Activated CD4-positive, alpha-beta memory T cell treated with anti-CD3 and anti-CD28 coated beads, Interleukin-2, amount 10 ng/mL, durations not matched to agents 7 days and 5 days (primary cell): ENCODE measurements around the gene AHCY. TPM values are rescaled to one million over a fixed set of nuclear protein-coding genes. Genes with fewer than 3 reads are reported as not detected.
"Not testable (repeated sequence)": the region's sequence is repeated elsewhere in the genome, so short reads cannot be mapped to it uniquely, and the experiment has no call there.

Source experiments
- CTCF ChIA-PET: fragments of 350-600 bp; sonication (Branson Sonifier 250); formaldehyde crosslinking; loops from one replicate; lab custom pipeline; 2021; ENCODE audit warnings: antibody characterized with exemption, inconsistent platforms; lab: Charles Lee
- POLR2A ChIA-PET: fragments of 350-600 bp; sonication (Branson Sonifier 250); formaldehyde crosslinking; loops from one replicate; lab custom pipeline; 2021; ENCODE audit warnings: antibody characterized with exemption; lab: Charles Lee
- DNase-seq: peaks from one replicate; pipeline ENCODE4 v3.0.0-alpha.2; 2020
- H3K27ac Mint-ChIP-seq: one replicate; pipeline ENCODE4 v1.8.0; 2021; ENCODE audit warnings: mild to moderate bottlenecking, mixed read lengths
- H3K27me3 Mint-ChIP-seq: one replicate; pipeline ENCODE4 v1.8.0; 2021; ENCODE audit warnings: mixed read lengths
- H3K36me3 Mint-ChIP-seq: one replicate; pipeline ENCODE4 v1.8.0; 2021; ENCODE audit warnings: low read depth, mixed read lengths
- H3K4me1 Mint-ChIP-seq: one replicate; pipeline ENCODE4 v1.8.0; 2021; ENCODE audit warnings: mixed read lengths
- H3K4me3 Mint-ChIP-seq: one replicate; pipeline ENCODE4 v1.8.0; 2021; ENCODE audit warnings: mild to moderate bottlenecking, mixed read lengths
- H3K9me3 Mint-ChIP-seq: one replicate; pipeline ENCODE4 v1.8.0; 2021; ENCODE audit warnings: mixed read lengths
- total RNA-seq, 2 experiments: library from RNA; stranded (reverse); gene quantifications; one replicate each; pipeline ENCODE4 v1.2.3, GENCODE V29; 2021

The AHCY gene
- total RNA-seq, 2 experiments from 2014 or later = 50.5 to 53.0 TPM

GRCh38 chr20:34334654-34335407 lies 31.7 kb upstream of the AHCY start:
- no peak overlapping the region for H3K4me3 Mint-ChIP-seq
- ChIA-PET POLR2A (no interaction called here), CTCF (interaction anchor here (0.7 to 2.2 kb wide), 3 partner anchors 22 to 201 kb away, joined by 4 to 10 read pairs (median 5); no protein-coding TSS in a partner anchor)
- DNase-seq = no peak
- H3K9me3 Mint-ChIP-seq = no peaks in the 10 kb centered on the region
- H3K36me3 Mint-ChIP-seq = no peaks in the 10 kb centered on the region
- peaks cover 3% of the 10 kb centered on the region for H3K4me1 Mint-ChIP-seq
- H3K27me3 Mint-ChIP-seq = no peaks in the 10 kb centered on the region
- no peak overlapping the region for H3K27ac Mint-ChIP-seq

- DNase-seq = no peak
- ChIA-PET POLR2A (no interaction called here), CTCF (interaction anchor here (0.6 to 2.0 kb wide), 2 partner anchors 16 to 21 kb away, joined by 3 to 5 read pairs; no protein-coding TSS in a partner anchor)
- Mint-ChIP-seq H3K4me3 (no peak overlapping the region), H3K9me3 (no peaks in the 10 kb centered on the region), H3K27ac (no peak overlapping the region), H3K36me3 (no peaks in the 10 kb centered on the region), H3K4me1 (peaks cover 3% of the 10 kb centered on the region), H3K27me3 (no peaks in the 10 kb centered on the region)
These were observed 30.6 kb upstream of the AHCY start for GRCh38 chr20:34333786-34334185.

GRCh38 chr20:34332262-34332920 lies 29.2 kb upstream of the AHCY start:
- Mint-ChIP-seq H3K9me3 (no peaks in the 10 kb centered on the region), H3K27me3 (peaks cover 6% of the 10 kb centered on the region), H3K4me3 (no peak overlapping the region), H3K27ac (no peak overlapping the region), H3K36me3 (no peaks in the 10 kb centered on the region), H3K4me1 (no peaks in the 10 kb centered on the region)
- ChIA-PET POLR2A (no interaction called here), CTCF (interaction anchor here (0.5 kb wide), 1 partner anchor 934 kb away, joined by 3 read pairs; no protein-coding TSS in a partner anchor)
- no peak for DNase-seq

GRCh38 chr20:34331838-34332237 lies 28.7 kb upstream of the AHCY start:
- no peaks in the 10 kb centered on the region for H3K36me3 Mint-ChIP-seq
- CTCF ChIA-PET = interaction anchor here (0.6 kb wide), 1 partner anchor 19 kb away, joined by 3 read pairs; no protein-coding TSS in a partner anchor
- DNase-seq = no peak
- H3K4me1 Mint-ChIP-seq = no peaks in the 10 kb centered on the region
- H3K4me3 Mint-ChIP-seq = no peak overlapping the region
- peaks cover 7% of the 10 kb centered on the region for H3K27me3 Mint-ChIP-seq
- H3K9me3 Mint-ChIP-seq = no peaks in the 10 kb centered on the region
- H3K27ac Mint-ChIP-seq = no peak overlapping the region
- POLR2A ChIA-PET = no interaction called here

GRCh38 chr20:34330861-34331544 lies 27.8 kb upstream of the AHCY start:
- H3K9me3 Mint-ChIP-seq, POLR2A ChIA-PET, H3K27ac Mint-ChIP-seq, DNase-seq, H3K4me3 Mint-ChIP-seq, H3K4me1 Mint-ChIP-seq, H3K36me3 Mint-ChIP-seq, H3K27me3 Mint-ChIP-seq: not testable (repeated sequence)
- CTCF ChIA-PET = interaction anchor here (0.6 kb wide), 1 partner anchor 18 kb away, joined by 3 read pairs; no protein-coding TSS in a partner anchor

GRCh38 chr20:34328928-34329677 lies 25.9 kb upstream of the AHCY start:
- Mint-ChIP-seq H3K36me3 (no peaks in the 10 kb centered on the region), H3K9me3 (no peaks in the 10 kb centered on the region), H3K27ac (no peak overlapping the region), H3K27me3 (peaks cover 10% of the 10 kb centered on the region), H3K4me1 (peaks cover 4% of the 10 kb centered on the region), H3K4me3 (no peak overlapping the region)
- CTCF ChIA-PET = no interaction called here
- DNase-seq = no peak
- POLR2A ChIA-PET = interaction anchor here (1.6 kb wide), 1 partner anchor 34 kb away, joined by 3 read pairs; no protein-coding TSS in a partner anchor

- H3K27ac Mint-ChIP-seq, H3K27me3 Mint-ChIP-seq, H3K36me3 Mint-ChIP-seq, H3K9me3 Mint-ChIP-seq, H3K4me1 Mint-ChIP-seq, CTCF ChIA-PET, H3K4me3 Mint-ChIP-seq, DNase-seq: not testable (repeated sequence)
- POLR2A ChIA-PET = interaction anchor here (1.6 kb wide), 1 partner anchor 35 kb away, joined by 3 read pairs; no protein-coding TSS in a partner anchor
These were observed 25.1 kb upstream of the AHCY start for GRCh38 chr20:34328207-34328606.

- Mint-ChIP-seq H3K27me3 (peaks cover 24% of the 10 kb centered on the region), H3K27ac (no peak overlapping the region), H3K4me1 (peaks cover 4% of the 10 kb centered on the region), H3K4me3 (no peak overlapping the region), H3K36me3 (no peaks in the 10 kb centered on the region), H3K9me3 (no peaks in the 10 kb centered on the region)
- ChIA-PET CTCF (interaction anchor here (0.7 kb wide), 1 partner anchor 12 kb away, joined by 5 read pairs; no protein-coding TSS in a partner anchor), POLR2A (no interaction called here)
- DNase-seq = no peak
These were observed 21.4 kb upstream of the AHCY start for GRCh38 chr20:34324541-34324940.

- ChIA-PET POLR2A (no interaction called here), CTCF (interaction anchor here (1.0 to 1.3 kb wide), 2 partner anchors 10 to 45 kb away, joined by 3 to 4 read pairs; no protein-coding TSS in a partner anchor)
- no peaks in the 10 kb centered on the region for H3K36me3 Mint-ChIP-seq
- H3K4me3 Mint-ChIP-seq = no peak overlapping the region
- peaks cover 22% of the 10 kb centered on the region for H3K27me3 Mint-ChIP-seq
- no peaks in the 10 kb centered on the region for H3K9me3 Mint-ChIP-seq
- no peak overlapping the region for H3K27ac Mint-ChIP-seq
- H3K4me1 Mint-ChIP-seq = peaks cover 4% of the 10 kb centered on the region
- DNase-seq = no peak
These were observed 19.3 kb upstream of the AHCY start for GRCh38 chr20:34322267-34323105.

- Mint-ChIP-seq H3K36me3 (no peaks in the 10 kb centered on the region), H3K4me1 (peaks cover 4% of the 10 kb centered on the region), H3K27me3 (peaks cover 20% of the 10 kb centered on the region), H3K27ac (no peak overlapping the region), H3K4me3 (no peak overlapping the region), H3K9me3 (no peaks in the 10 kb centered on the region)
- DNase-seq = no peak
- ChIA-PET POLR2A (no interaction called here), CTCF (no interaction called here)
These were observed 17.7 kb upstream of the AHCY start for GRCh38 chr20:34320861-34321260.

GRCh38 chr20:34318609-34319443 lies 15.7 kb upstream of the AHCY start:
- POLR2A ChIA-PET = no interaction called here

More at GRCh38 chr20:34318609-34319443, 15.7 kb upstream of the AHCY start:
- Mint-ChIP-seq H3K27ac (no peak overlapping the region), H3K4me3 (no peak overlapping the region), H3K9me3 (no peaks in the 10 kb centered on the region), H3K4me1 (peaks cover 5% of the 10 kb centered on the region), H3K36me3 (no peaks in the 10 kb centered on the region), H3K27me3 (peaks cover 18% of the 10 kb centered on the region)
- CTCF ChIA-PET = no interaction called here
- no peak for DNase-seq
